ENCODE results near the gene ADGRF5.

The ADGRF5 gene

DNA sequence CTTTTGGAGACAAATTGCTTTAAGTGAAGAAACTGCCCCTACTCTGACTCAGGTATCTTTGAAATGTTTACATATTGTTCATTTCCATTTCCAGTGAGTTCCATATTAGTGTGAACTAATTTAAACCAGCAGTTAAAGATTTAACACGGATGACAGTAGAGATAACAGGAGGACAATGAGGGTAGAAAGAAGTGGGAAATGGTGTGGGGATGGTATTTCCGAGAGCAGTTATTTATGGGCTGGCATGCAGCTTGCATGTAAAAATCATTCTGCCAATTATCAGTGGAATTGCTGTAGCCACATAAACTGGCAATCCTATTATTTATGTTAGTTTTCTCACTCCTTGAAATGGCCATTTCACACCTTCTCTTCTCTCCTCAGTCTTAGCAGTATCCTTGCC, 8.6 kb upstream of the ADGRF5 start:
- DNase-seq (ENCODE audit: low spot score), result no peak

- DNase-seq (ENCODE audit: low spot score), result no peak
These were observed 5.3 kb upstream of the ADGRF5 start for GRCh38 chr6:46927066-46927465.

- DNase-seq (ENCODE audit: low spot score), result no peak
These were observed 4.7 kb upstream of the ADGRF5 start for GRCh38 chr6:46926481-46926880.

- no peak for DNase-seq (ENCODE audit: low spot score)
These were observed 4.0 kb upstream of the ADGRF5 start for GRCh38 chr6:46925563-46926253.

DNA sequence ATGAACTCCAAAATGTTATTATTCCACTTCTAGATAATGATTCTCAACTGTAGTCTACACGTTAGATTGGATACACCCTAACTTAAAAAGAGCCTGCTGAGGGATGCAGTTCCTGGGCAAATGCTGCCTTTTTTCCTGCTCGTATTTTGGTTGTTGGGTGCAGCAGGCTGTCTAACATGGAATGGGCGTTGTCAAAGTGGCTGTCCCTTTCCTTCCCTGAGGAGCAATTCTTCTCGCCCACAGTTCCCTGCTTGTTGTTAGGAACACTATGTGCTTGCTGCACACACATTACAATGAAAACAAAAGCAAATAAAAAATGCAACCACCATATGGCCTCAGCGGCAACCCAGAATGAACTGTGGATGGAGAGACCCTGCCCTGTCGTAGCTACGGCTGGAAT, 1.7 kb upstream of the ADGRF5 start:
- DNase-seq (ENCODE audit: low spot score), result no peak

- DNase-seq (ENCODE audit: low spot score), result no peak
These were observed 679 bp downstream of the ADGRF5 start for GRCh38 chr6:46921059-46921458.

DNA sequence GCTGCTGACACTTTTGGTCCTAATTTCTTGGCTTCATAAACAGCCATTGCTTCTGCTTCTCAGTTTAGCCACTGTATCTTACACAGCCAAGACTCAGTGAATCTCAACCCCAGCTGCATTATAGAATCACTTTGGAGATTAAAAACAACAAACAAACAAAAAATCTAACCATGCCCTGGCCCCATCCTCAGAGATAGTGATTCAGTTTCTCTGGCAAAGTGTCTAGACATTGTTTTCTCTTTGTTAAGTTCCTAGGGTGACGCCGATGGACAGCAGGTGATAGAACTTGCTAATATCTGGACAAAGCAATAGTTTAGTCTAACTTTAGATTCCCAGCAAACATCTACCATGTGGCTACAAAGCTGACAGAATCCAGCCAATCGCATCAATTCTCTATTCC, 2.9 kb downstream of the ADGRF5 start:
- DNase-seq (ENCODE audit: low spot score), result no peak

DNA sequence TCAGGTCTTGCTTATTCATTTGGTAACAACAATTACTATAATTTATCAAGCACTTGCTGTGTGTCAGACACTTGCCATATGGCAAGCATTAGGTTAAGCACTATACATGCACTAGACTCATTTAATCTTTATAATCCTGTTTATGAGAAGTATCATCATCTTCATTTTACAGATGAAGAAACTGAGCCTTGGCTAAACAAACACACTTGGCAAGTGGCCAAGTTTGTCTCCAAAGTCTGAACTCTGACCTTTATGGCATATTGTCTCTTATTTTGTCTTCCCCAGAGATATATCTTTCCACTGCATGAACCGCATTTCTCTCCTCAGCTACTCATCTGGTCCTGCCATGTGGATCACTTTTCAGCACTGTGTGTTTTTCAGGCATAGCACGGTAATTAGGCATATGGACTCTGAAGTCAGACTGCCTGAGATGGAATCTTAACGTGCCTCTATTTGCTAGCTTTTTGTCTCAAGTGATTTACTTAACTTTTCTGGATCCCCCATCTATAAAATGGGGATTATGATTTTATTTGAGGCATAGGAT, 4.7 kb downstream of the ADGRF5 start:
- DNase-seq (ENCODE audit: low spot score), result no peak

DNA sequence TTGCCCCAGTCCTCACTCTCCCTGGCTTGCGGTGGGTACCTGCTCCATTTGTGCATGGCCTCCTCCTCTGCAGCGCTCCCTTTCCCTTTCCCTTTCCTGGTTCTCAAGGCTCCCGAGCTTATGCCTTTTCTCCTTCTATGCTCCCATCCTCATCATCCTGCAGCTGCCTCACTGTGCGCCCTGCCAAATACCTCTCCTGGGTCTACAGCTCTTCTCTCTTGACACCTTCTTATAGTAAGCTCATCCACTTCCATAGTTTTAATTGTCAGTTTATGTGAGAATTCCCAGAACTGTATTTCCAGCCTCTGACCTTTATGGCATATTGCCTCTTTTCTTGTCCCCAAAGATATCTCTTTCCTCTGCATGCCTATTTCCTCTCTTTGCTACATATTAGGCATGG, 5.9 kb downstream of the ADGRF5 start:
- no peak for DNase-seq (ENCODE audit: low spot score)

- no peak for DNase-seq (ENCODE audit: low spot score)
These were observed 6.4 kb downstream of the ADGRF5 start for GRCh38 chr6:46915380-46915779.

DNA sequence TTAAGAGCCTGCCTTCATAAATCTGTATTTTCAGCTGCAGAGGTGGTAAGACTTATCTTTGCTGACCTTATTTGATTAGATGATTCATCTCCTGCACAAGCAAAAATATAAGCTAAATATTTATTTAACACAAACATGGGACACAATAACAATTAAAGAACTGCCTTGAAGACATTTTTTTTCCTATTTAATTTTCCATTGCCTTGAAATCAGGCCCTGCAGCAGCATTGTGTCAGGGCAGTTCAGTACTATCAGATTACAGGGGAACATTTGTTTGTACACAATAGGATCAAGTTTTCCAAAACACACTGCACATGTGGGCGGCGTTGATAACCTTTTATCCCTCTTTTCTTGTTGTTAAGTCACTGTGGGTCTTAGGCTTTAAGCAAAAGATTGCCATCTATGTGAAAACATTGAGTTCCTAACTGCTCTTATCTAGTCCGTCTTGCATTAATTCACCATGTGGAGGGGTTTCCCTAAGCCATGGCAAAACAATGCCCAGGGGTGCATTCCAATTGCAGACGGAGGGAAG, 7.4 kb downstream of the ADGRF5 start:
- no peak for DNase-seq (ENCODE audit: low spot score)

DNA sequence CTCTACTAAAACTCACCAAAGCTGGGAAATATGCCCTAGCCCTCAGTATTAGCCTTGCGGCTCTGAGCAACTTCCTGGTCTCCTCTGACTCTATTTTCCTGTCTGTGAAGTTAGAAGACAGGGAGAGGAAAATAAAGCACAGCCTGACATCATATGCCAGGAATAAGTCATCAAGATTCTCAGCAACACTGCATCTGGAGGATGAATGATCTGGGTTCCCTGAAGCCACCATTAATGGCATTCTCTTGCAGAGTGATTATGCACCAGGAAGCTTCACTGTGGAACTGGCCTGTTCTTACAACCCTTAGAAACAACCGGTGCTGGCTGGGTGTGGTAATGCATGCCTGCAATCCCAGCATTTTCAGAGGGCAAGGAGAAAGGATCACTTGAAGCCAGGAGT, 12.4 kb downstream of the ADGRF5 start:
- no peak for DNase-seq (ENCODE audit: low spot score)

GRCh38 chr6:46906776-46907175, 15.0 kb downstream of the ADGRF5 start:
- DNase-seq (ENCODE audit: low spot score), result no peak

DNA sequence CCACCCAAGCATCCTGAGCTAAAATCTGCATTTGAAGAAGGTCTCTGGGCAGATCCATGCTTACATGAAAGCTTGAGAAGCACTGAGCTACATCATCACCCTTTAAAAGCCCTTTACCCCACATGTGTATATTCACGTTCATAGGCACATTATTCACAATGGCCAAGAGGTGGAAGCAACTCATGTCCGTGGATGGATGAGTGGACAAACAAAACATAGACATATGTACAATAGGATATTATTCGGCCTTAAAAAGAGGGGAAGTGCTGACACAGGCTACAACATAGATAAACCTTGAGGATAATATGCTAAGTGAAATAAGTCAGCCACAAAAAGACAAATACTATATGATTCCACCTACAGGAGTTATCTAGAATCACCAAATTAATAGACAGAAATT, 17.6 kb downstream of the ADGRF5 start:
- DNase-seq (ENCODE audit: low spot score), result no peak

DNA sequence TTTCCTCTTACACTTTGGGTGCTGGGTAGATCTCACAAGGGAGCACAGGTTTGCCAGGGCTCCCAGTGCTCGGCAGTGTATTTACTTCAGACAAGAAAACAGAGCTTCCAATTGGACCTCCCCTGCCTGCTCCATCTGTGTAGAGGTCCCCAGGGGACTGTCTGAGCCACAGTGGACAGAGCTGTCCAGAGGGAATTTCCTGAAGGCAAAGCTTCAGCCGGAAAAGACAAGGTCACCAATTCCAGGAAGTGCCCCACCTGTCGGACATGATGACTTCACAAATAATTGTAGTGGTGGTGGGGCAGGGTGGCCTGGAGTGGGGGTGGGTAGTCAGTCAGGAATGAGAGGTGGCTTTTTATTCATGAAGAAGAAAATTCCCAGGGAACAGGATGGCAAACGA, 18.6 kb downstream of the ADGRF5 start:
- no peak for DNase-seq (ENCODE audit: low spot score)

DNA sequence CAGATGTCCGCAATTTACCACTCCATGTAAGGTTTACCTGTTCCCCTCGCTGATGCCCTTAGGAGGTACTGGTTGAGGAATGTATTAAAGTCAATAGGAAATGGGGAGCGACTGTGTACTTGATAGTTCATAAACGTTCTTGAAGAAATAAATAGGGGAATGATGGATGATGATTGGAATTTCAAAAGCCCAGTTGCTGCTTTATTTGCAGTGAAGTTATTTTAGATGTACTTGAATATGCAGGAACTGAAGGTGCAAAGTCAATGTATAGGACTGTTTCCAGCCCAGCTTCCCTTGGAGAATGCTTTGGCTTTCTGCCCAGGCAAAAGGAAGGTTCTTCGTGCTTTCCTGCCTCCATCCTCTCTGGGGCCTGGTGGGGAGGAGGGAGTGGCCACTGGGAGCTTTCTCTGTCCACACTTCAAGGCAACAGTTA, 19.8 kb downstream of the ADGRF5 start:
- DNase-seq (ENCODE audit: low spot score), result no peak

- no peak for DNase-seq (ENCODE audit: low spot score)
These were observed 21.5 kb downstream of the ADGRF5 start for GRCh38 chr6:46900266-46900665.

- no peak for DNase-seq (ENCODE audit: low spot score)
These were observed 22.1 kb downstream of the ADGRF5 start for GRCh38 chr6:46899659-46900058.

DNA sequence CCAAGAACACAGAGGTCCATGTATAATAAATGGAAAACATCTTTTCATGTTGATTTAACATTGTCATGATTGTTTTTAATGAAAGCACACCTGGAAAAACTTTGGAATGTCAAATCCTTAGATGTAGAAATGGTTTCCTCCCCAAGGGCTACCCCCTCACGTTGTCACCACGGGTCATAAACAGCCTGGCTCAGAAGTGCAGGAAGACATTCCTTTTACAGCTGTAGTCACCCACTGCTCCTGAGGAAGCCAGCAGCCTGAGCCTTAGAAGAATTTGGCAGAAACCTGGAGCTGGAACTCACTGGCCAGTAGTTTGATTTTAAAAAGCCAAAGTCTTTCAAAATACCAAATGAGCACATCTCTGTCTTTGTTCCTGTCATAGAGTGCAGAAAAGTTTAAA, 23.7 kb downstream of the ADGRF5 start:
- DNase-seq (ENCODE audit: low spot score), result no peak

DNA sequence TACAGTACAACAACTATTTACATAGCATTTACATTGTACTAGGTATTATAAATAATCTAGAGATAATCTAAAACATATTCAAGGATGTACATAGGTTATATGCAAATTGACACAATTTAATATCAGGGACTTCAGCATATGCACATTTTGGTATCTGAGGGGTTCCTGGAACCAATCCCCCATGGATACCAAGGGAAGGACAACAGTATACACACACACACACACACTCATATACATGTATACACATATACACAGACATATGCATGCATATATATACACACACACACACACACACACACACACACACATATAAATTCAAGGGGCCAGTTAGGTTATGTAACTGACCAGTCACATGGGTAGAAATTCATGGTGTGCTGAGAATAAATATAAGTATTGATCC, 24.9 kb downstream of the ADGRF5 start:
- DNase-seq (ENCODE audit: low spot score), result no peak

DNA sequence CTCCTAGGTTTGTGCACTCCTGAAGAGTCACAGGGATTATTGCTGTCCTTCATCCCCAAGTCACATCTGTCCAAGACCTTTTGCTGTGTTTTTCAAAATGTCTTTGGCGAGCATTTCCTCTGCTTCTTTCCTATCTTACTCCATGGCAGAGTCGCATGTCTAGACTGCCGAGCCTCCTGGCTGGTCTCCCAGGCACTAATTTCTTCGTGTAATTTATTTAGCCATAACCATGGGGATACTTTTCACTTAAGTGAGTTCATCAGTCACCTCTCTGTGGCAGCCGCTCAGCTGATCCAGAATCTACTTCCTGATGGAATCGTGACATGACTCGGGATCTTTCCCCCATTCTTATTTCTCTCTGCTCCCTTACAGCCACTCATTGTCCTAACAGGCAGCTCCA, 25.8 kb downstream of the ADGRF5 start:
- DNase-seq (ENCODE audit: low spot score), result no peak

GRCh38 chr6:46894433-46894832, 27.3 kb downstream of the ADGRF5 start:
- no peak for DNase-seq (ENCODE audit: low spot score)

DNA sequence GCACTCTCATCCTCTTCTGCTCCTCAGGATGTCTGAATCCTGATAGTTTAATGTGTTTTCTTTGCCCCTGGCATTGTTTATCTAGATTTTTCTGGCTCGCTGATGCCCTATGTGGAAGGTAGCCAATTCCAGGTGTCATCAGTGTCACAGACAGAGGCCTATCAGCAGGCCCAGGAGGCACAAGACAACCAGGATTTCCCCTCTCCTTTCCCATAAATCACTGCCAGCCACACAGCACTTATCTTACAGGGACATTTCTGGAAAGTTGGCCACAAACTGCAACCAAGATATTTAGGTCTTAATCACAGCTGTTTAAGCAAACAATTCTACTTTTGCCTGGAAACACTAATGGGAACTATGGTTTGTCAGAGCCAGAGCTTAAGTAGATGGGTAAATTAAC, 28.1 kb downstream of the ADGRF5 start:
- no peak for DNase-seq (ENCODE audit: low spot score)

DNA sequence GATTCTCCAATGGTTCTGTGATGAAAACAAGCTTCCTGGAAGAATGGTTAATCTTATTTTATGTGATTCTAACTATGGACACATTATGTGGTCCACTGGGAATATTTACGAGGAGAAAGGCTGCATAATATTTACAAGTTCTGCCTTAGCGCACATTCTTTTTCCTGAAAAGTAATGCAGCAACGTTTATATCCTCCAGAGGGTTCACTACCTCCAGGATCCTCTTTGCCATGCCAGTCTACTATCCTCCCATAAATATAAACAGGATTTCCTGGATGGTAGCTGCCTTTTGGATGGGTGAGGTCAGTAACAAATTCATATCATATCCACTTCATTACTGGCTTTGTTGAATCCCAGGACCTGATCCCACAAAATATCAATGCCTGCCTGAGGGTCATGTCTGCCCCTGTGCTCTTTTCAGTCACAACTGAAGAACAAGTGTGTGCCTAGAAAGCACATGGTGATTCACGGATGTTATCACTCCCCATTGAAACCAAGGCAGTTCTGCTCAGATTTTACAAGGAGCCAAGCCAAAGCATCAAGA, 30.4 kb downstream of the ADGRF5 start:
- DNase-seq (ENCODE audit: low spot score), result no peak
